Right lung (tissue), 5 donors: Measurements from ENCODE around the gene SHB. TPM values are rescaled to one million over a fixed set of nuclear protein-coding genes. Genes with fewer than 3 reads are reported as not detected.

Source experiments
- DNase-seq, 2 donors: peaks; one replicate each; pipeline ENCODE4 v3.0.0-alpha.2; 2013
- polyA plus RNA-seq, 5 donors: library from polyadenylated mRNA; unstranded; fragments of 120-200 nt; gene quantifications; one replicate each; pipeline versions ENCODE4 v1.2.1 to v1.2.3, GENCODE V29; 2013; ENCODE audit warnings: inconsistent platforms in 1 of 5, low replicate concordance in 1 of 5; ENCODE audit not compliant: insufficient read length in 5 of 5, insufficient read depth in 1 of 5

SHB gene
- polyA plus RNA-seq, 5 donors = 14.6 to 24.9 (median 20.4) TPM

DNA sequence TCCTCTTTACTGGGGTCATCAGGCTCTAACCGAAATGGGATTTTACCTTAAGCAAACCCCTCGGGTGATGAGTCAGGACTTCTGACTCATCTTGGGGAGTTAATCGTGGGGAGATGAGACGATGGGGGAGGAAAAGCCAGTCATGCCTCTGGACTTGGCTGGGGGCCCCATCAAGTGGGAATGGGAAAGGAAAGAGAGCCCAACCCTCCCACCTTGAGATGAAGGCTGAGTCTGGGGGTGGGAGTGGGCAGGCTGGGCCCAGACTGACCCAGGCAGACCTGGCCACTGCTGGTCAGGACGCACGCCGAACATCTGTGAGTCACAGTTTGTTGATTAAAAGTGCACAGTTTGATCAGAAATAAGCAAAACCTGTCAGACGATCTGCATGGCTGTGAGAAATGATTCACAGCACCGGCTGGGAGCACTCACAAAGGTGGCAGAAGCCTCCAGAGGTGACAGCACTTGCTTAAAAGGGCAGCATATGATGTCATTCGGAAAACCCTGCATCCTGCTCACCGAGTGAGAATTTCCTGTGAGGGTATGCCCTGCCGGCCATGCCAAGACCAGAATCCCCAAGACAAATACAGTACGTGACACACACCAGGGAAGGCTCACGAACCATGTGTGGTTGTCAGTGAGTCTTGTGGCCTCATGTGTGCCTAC is 115.1 kb downstream of the SHB start:
- no peak for DNase-seq

DNA sequence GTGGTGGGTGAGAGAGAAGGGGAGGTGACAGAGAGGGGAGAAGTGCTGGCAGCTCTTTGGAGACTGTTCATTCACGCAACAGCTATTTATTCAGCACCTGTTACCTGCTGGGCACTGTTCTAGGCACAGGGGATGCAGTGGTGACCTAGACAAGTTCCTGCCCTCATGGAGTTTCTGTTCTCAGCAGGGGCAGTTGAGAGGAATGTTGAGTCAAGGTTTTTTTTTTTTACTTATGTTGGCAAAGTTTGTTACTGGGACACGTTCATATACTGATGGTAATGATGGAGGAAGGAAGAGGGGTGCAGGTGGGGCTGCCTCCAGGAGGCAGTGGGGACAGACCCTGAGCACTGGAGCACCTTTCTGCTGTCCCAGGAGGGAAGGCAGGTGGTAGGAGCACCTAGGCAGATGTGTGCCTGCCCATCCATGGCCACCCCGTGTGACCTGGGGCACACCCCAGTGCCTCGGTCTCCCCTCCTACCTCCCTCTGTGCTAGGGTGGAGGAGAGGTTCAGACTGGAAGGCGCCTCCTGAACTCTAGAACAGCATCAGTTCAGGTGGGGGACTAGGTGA is 115.7 kb downstream of the SHB start:
- no peak for DNase-seq

DNA sequence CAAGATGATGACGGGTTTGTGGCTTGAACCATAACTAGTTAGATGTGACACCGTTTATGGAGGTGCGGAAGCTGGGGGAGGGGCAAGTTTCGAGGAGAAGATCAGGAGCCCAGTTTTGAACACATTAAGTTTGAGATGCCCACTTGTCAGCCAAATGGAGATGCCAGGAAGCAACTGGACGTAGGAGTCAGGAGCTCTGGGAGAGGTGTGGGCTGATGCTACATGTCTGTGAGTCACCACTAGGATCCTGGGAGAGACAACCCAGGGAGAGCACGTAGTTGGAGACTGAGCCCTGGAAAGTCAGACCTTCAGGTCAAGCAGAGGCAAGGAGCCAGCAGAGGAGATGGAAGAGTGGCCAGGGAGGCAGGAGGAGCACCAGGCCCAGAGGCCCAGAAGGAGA is 116.3 kb downstream of the SHB start:
- no peak for DNase-seq

DNA sequence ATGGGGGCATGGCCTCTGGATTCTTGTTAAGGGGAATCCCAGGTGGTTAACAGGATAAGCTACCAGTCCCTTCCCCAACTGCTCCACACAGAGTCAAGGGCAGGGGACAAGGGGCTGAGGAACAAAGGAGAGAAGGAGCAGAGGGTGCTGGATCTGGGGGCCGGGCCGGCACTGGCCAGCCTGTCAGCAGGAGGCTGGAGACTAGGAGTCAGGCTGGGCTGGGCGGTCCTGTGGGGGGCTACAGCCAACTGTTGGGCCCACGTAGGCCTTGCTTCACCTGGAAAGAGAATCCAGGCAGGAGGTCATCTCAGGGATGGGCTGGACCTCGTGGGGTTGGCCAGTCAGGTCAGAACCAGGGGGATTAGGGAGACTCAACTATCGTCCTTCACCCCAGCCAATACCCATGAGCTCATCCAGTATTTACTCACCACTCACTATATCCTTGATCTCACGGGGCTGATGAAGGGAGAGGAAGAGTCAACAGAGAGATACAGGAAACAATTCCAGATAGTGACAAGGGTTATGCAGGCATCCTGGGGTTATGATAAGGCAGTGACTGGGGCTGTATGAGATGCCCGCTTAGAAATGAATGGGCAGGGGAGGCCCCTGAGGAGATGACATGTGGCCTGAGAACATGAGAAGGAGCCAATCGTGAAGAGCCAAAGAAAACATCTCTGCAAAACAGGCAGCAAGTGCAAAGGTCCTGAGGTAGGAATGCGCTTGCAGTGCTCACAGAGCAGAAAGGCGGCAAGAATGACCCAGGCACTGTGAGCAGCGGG is 117.2 kb downstream of the SHB start:
- no peak for DNase-seq

DNA sequence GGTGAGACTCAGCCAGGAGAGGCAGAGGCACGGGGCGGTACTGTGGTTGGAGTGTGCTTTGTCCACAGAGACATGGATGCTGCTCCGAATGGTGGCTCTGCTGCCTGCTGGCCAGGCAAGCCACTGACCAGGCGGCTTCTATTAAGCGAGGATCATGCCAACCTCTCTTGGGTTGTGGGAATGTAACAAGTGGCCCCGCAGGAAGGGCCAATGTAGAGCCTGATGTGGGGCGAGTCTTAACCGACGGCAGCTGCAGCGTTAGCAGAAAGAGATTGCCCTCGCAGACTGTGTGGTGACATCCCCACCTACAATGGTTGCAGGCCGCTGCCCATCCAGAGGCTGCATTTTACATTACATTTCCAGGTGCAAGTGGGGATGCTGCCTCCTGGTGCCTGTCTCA is 118.5 kb downstream of the SHB start:
- DNase-seq = no peak

DNA sequence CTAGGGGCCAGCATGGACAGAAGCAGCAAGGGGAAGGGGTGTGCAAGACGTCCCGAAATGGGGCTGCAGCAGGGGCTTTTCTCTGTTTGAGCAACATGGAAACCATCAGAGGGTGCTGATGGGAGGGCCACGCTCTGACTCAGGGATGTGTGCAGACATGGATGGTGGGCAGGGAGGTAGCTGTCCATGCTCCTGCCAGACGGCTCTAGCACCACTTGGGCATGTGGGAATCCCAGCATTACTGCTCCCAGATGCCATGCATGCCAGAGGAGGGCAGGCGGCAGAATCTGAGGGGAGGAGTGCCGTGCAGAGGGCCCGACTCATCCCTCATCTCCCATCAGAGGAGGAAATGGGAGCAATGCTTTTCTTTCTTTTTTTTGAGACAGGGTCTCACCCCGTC is 119.5 kb downstream of the SHB start:
- DNase-seq = no peak

DNA sequence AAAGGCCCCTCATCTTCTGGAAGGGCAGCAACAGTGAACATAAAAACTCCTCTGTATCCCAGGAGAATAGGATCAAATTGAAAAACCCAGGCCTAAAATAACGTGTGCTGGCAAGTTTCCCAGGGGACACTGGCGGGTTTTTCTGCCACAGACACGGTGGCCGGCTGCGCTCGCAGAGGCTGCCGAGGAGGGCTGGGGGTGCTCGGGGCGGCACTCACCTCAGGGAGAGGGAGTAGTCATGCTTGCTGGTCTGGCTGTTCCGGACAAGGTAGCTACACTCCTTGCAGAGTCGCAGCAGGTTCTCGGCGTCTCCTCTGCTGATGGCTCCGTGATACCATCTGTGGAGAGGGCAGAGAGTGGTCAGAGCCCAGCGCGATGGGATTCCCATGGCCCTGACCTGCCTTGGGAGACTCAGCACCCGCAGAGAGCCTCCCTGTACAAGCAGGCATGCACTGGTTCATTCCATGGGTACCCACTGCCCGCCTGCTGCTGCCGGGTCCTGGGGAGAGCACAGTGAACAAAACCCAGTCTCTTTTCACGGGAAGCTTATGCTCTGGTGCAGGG is 120.5 kb downstream of the SHB start:
- no peak for DNase-seq

DNA sequence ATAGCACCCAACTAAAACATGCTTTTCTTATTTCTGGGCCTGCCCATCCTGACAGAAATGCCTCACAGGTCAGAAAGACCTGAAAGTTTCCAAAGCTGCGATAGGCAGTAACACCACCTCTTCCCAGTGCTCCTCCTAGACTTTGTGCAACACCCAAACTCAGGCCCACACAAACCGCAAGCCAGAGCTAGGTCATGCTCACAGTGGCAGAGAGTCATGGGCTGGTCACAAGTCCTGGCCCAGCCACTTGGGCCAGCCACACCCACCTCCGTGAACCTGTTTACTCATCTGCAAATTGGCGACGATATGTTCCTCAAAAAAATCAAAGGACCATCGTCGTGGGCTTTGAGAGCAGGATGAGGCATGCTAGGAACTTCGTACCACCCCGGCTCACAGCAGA is 121.0 kb downstream of the SHB start:
- no peak for DNase-seq

DNA sequence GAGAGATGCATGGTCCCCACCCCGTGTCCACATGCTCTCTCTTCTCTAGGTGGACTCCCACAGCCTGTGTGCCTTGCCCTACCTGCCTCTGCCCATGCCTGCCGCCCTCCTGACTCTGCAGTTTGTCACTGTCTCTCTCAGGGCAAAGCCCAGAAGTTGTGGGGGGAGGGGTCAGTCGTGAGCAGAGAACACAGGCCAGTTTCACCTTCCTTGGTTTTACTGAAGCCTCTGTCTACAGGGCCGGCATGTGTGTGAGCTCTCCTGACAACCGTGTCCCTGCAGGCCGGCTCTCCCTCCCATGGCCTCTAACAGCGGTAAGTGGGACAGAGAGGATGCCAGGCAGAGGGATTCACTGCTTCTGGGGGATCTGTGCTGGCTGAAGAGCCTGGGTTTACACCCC is 121.6 kb downstream of the SHB start:
- DNase-seq = no peak

DNA sequence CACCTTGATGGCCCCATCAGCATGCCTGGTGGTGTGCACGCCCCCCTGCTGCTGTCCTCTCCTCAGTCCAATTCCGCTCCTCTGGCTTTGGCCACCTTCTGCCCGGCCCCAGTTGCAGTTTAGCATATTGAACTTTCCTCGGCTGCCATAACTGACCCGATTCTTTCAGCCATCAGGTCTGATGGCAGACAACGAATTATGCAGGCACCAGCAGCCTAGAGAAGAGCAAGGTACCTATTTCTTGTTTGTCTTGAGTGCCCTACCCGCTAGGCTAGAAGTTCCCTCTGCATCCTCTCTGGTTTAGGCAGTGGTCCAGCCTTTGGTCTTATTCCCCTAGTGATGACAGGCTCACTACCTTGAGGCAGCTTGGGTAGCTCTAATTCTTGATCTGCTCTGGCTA is 122.1 kb downstream of the SHB start:
- no peak for DNase-seq

DNA sequence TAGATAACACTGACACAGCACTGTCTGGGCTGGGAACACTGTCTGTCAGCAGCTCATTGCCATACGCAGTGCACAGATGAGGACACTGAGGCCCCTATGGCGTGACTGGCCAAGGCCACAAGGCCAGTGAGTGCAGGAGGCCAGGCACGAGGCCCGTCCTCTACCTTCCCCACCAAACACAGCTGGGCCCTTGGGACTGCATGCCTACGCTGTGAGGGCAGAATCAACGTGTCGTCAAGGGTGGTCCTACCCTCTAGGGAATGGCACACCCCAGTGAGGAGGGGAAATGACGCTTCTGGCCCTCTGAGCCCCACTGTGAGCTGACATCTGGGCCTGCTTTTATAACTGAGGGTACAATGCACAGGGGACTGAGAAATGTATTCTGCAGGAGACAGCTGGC is 123.0 kb downstream of the SHB start:
- no peak for DNase-seq

DNA sequence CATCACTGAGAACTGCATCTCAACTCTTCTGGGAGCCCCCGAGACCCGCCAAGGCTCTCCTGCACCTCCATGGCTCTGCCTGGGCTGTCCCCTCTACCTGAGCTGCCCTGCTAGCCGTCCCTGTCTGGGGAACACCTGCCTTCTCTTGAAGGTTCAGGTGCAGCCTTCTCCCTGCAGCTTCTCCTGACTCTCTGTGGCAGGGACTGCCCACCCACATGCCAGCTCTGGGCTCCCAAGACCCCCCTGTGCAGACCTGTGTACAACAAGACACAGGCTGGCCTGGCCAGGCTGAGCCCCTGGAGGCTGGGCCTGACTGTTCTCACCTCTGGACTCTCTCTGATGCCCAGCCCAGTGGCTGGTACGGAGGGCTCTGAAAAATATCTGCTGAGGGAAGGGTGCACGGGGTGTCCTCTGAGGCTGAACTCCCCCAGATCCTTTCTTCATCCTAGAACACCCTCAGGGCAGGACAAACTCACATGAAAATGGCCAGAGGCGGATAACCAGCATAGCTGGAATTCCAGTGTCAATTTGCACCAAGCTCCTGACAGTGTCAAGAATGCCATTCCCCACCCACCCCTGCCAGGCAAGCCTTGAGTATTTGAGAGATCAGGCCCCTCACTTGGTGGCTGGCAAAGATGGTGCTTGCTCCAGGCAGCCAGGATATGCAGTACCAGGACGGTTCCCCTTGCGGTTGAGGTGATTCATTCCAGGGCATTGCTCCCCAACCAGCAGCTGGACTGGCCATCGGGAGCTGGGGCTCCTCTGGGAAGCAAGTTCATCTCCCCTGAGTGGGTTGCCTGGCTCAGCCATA is 124.2 kb downstream of the SHB start:
- DNase-seq = no peak

DNA sequence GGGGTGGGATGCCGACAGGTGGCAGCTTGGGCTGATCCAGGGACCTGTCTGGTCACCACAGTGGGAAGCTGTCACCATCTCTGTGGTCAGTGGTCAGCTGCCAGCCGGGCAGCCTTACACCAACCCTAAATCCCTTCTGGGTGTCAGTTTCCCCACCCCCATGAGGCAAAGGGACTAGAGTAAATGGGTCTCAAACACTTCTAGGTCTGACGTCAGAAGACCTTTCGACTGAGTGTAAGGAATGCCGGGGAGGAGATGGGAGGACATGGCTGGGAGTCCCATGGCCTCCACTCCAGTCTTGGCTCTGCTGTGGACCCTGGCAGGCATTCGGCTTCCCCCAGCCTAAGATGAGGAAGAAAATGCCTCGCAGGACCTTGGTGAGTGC is 124.8 kb downstream of the SHB start:
- no peak for DNase-seq

DNA sequence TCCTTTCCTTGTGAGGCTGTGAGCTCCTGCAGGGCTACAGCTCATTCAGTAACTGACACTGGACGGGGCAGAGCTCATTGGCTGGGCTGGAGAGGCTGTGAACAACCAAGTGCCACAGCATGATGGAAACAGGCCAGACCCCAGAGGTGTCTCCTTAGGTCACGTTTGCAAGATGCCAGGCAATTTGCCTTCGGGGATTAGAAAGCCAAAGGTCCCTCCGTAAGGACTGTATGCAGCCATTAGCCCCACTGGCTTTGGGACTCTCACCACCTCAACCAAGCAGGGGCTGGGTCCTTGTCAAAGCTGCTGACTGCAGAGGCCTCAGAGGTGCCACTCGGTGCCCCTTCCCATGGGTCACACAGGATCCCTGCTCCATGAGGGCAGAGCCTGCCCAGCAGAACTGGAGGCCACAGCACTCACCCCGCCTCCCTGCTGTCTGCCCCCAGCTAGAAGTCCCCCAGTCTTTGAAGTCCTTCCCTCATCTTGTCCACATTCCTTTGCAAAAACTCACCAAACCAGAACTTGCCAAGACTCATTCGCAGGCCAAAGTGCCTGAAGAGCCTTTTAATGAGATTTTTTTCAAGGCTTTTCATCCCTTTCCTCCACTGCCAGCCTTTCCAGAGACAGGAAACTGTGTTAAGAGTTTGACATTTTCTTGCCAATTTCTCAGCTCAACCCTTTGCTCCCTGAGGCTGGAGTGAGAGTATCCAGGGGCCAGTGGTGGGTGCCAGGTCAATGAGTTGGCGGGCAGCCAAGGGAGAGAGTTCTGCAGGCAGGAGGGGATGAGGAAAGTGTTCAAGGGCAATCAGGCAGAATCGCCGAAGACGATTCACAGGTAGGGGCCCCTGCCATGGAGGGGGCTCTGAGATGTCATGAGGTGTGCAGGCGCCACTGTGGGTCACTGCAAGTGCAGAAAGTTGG is 125.4 kb downstream of the SHB start:
- DNase-seq = peak in 1 of 2 donors; percentile 71

DNA sequence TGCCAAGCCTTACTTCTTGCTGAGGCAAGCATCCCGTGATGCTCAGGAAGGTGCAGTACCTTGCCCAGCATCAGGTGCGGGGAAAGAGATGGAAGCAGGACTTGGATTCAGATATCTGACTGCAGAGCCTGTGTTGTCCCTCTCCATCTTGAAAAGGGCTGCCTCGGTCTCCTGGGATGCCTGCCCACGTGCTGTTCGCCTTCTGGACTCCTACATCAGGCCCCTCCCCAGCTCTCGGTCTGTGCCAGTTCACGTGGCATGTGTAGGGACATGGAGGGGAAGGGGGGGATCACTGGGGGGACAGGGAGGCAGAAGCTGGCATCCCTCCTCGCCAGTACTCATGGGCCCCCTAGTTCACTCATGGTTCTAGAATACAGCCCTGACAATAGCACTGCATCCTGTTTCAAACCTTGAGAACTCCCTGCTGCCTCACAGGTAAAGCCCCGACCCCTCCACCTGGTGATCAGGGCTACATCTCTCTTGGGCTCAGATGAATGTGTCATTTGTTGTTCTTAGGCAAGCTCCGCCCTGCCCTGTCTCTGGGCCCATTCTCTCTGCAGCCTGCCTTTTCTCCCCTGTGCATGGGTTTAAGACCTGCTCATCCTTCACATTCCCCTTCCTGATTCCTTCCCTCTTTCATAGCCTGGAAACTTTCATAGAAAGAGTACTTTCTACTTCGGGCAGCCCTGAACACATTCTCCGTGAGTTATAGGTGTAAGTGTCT is 126.2 kb downstream of the SHB start:
- DNase-seq = no peak

DNA sequence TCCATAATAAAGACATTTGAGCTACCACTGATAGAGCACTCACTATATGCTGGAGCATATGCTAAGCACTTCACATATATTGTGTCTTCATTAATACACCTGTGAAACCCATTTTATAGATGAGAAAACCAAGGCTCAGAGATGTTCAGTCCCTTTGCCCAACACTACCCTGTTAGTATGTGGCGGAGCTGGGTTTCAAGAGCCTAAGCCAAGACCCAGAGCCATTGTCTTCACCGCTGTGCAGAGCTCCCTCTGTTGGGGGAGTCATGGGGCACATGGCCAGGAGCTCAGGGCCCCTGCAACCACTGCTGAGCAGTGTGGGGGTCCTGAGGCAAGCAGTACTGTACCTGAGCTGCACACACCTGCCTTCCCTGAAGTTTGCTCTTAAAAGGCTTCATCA is 127.8 kb downstream of the SHB start:
- DNase-seq = no peak

DNA sequence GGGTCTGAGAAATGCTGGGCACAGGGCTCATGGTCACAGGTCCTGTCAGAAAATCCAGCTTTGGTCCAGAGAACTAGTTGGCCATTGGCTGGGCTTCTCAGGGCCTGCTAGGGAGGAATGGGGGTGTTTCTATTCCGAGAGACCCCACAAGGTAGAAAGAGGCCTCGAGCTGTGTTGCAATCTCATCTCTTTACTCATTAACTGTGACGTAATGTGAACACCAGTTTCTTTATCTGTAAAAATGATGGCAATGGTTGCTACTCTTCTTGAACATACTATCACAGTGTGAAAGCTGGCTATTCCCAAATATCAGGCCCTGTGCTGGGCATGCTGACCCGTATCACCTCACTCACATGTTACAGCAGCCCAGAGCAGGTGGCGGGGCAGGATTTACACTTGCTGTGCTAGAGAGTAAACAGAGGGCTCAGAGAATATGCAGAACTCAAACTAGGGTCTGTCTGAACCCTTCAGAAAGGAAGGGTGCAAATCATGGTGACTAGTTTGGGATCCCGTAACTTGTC is 129.4 kb downstream of the SHB start:
- no peak for DNase-seq

DNA sequence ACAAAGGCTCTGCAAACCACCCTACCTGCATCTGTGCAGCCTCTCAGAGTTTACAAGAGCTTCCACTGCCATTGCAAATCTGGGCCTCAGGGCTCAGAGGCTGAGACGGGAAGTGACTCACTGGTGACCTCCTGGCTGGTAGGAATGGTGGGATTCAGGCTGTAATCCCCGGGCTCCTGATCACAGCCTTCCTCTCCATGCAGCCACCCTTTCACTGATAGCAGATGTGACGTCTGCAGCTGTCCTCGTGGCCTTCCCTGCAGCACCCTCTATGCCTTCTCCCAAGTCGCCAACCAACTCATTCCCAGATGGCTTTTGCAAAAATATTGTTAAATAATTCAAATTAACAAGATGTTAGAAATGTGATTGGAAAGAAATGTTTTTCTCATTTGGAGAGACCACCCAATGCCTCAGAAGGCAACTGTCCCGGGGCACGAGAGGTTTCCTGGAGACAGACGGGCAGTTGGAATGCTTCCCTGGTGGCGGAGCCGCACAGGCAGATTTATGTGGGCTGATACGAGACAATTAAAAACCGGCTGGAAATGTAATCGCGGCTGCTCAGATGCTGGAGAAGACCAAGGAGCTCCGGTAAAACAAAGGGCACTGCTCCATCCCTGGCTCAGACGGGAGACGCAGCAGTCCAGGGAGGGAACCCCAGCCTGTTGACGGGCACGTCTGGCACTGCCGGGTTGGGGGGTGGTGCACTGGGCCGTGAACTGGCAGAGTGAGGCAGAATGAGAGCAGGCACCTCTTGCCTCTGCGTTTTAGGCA is 130.7 kb downstream of the SHB start:
- no peak for DNase-seq

DNA sequence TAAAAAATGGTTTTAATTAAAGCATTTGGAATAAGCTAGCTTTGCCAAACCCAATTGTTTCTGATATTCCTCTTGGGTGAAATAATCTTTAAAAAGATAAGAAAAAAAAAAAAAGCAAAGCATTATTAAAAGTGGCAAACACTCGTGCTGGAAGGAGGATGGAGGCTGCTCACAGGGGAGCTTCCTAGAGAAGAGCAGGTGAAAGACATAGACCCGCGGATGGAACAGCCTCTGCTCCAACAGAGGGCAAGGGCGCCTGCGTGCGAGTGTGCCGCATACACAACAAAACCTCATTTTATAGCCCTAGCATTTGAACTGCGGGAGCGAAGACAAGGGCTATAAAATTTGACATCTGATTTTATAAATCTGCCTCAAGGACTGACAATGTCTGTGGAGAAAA is 131.7 kb downstream of the SHB start:
- DNase-seq = no peak
